K562 (cell line): ENCODE results near the gene CYTH1.

Experiments
- CHD2 ChIP-seq: IDR thresholded peaks from 2 replicates; pipeline ENCODE4 v1.6.1; 2011; ENCODE audit warnings: low read depth, low read length
- EP300 ChIP-seq: IDR thresholded peaks from 2 replicates; pipeline ENCODE4 v1.6.1; 2012; ENCODE audit warnings: low read length, improper control_type of control experiment
- KAT7 ChIP-seq: sonication (generic); formaldehyde crosslinking; IDR thresholded peaks from 2 replicates; pipeline ENCODE4 v1.8.0; 2022; ENCODE audit warnings: missing genetic modification reagents, mild to moderate bottlenecking, borderline replicate concordance
- L3MBTL2 ChIP-seq: fragments of 450-650 bp; IDR thresholded peaks from 2 replicates; pipeline ENCODE4 v1.6.1; 2016; ENCODE audit warnings: mild to moderate bottlenecking, moderate library complexity
- LARP7 ChIP-seq: fragments of 450-650 bp; IDR thresholded peaks from 2 replicates; pipeline ENCODE4 v1.6.1; 2016
- PRDM10 ChIP-seq: fragments of 450-650 bp; IDR thresholded peaks from 2 replicates; pipeline ENCODE4 v1.6.1; 2018; ENCODE audit not compliant: partially characterized antibody
- STAT5B ChIP-seq: fragments of 250-450 bp; sonication (Bioruptor Pico); IDR thresholded peaks from 2 replicates; pipeline ENCODE4 v1.8.0; 2021; ENCODE audit warnings: mild to moderate bottlenecking, inconsistent platforms
- ZNF274 ChIP-seq: IDR thresholded peaks from 2 replicates; pipeline ENCODE4 v1.6.1; 2011; ENCODE audit warnings: low read depth, mild to moderate bottlenecking, low read length, moderate library complexity, borderline replicate concordance
- ZNF79 ChIP-seq: fragments of 250-450 bp; sonication (Bioruptor Pico); IDR thresholded peaks from 2 replicates; pipeline ENCODE4 v1.4.0; 2020; ENCODE audit warnings: low read depth, mild to moderate bottlenecking, moderate library complexity
- TF ChIP-seq, protein P1 (sequence below): sonication (generic); formaldehyde crosslinking; IDR thresholded peaks from 2 replicates; pipeline ENCODE4 v1.4.0; 2020; ENCODE audit warnings: mild to moderate bottlenecking, missing genetic modification reagents

DNA sequence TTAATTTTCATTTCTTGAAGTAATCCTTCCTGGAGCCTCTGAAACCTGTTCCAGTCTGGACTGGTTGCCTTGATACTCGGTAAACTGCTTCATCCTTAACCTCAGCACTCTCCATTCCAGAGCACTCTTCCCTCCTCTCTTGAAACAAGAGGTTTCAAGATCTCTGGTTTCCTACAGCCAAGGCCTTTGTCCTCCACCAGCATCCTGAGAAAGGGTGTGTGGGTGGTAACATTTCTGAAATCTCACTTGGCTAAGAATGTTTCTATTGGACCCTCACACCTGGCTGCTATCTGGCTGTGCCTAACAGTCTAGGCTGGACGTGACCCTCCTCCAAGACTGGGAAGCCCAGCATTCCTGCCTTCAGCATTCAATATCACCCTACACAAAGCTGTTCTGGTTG lies 99.7 kb downstream of the CYTH1 start:
- TF ChIP-seq L3MBTL2: no peak
- TF ChIP-seq ZNF274: no peak
- no peak for TF ChIP-seq STAT5B (CRISPR knock-in tag)
- TF ChIP-seq CHD2: no peak
- no peak for TF ChIP-seq ZNF79 (CRISPR knock-in tag)
- TF ChIP-seq LARP7: no peak
- TF ChIP-seq KAT7 (CRISPR knock-in tag): no peak
- TF ChIP-seq PRDM10: no peak
- no peak for TF ChIP-seq EP300
- TF ChIP-seq, protein P1, sequence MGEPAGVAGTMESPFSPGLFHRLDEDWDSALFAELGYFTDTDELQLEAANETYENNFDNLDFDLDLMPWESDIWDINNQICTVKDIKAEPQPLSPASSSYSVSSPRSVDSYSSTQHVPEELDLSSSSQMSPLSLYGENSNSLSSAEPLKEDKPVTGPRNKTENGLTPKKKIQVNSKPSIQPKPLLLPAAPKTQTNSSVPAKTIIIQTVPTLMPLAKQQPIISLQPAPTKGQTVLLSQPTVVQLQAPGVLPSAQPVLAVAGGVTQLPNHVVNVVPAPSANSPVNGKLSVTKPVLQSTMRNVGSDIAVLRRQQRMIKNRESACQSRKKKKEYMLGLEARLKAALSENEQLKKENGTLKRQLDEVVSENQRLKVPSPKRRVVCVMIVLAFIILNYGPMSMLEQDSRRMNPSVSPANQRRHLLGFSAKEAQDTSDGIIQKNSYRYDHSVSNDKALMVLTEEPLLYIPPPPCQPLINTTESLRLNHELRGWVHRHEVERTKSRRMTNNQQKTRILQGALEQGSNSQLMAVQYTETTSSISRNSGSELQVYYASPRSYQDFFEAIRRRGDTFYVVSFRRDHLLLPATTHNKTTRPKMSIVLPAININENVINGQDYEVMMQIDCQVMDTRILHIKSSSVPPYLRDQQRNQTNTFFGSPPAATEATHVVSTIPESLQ: no peak
